CD4-positive, alpha-beta T cell (primary cell): Measurements from ENCODE around the gene HLA-DOA. TPM values are rescaled to one million over a fixed set of nuclear protein-coding genes. Genes with fewer than 3 reads are reported as not detected.

ENCODE experiments used
- ATAC-seq: fragments of 200-7000 bp; cut with Tn5 transposase; one replicate; pipeline ENCODE4 v1.10.0; 2022; ENCODE audit warnings: mild to moderate bottlenecking; ENCODE audit not compliant: poor library complexity
- CTCF ChIA-PET: fragments of 350-600 bp; sonication (Branson Sonifier 250); formaldehyde crosslinking; loops from one replicate; lab custom pipeline; 2021; ENCODE audit warnings: antibody characterized with exemption, inconsistent platforms; lab: Charles Lee
- POLR2A ChIA-PET: fragments of 350-600 bp; sonication (Branson Sonifier 250); formaldehyde crosslinking; loops from one replicate; lab custom pipeline; 2021; ENCODE audit warnings: antibody characterized with exemption, inconsistent platforms; lab: Charles Lee
- DNase-seq, 14 experiments: peaks; one replicate each; pipeline ENCODE4 v3.0.0-alpha.2; 2013 to 2020; ENCODE audit warnings: mixed read lengths in 2 of 14
- H3K27ac ChIP-seq, 2 donors: one replicate each; pipeline versions ENCODE4 v1.5.1 to v1.7.0; 2013; ENCODE audit warnings: low read length in 2 of 2, low read depth in 1 of 2, mild to moderate bottlenecking in 1 of 2
- H3K27me3 ChIP-seq, 2 experiments: 1 replicate in 1 of 2; 2 replicates in 1 of 2; pipeline versions ENCODE4 v1.6.1 to v1.7.0; 2013; ENCODE audit warnings: low read length in 2 of 2, control low read depth in 1 of 2, mild to moderate bottlenecking in 1 of 2, moderate library complexity in 1 of 2; ENCODE audit not compliant: insufficient read depth in 2 of 2, control insufficient read depth in 1 of 2
- H3K36me3 ChIP-seq: one replicate; pipeline ENCODE4 v1.6.1; 2013; ENCODE audit warnings: low read length, control low read depth; ENCODE audit not compliant: insufficient read depth
- H3K4me1 ChIP-seq: one replicate; pipeline ENCODE4 v1.6.1; 2013; ENCODE audit warnings: low read length, control low read depth; ENCODE audit not compliant: insufficient read depth
- H3K4me3 ChIP-seq: one replicate; pipeline ENCODE4 v1.5.1; 2013; ENCODE audit warnings: mild to moderate bottlenecking, low read length, moderate library complexity
- H3K9me3 ChIP-seq, 2 experiments: 1 replicate in 1 of 2; 2 replicates in 1 of 2; pipeline versions ENCODE4 v1.6.1 to v1.7.0; 2013; ENCODE audit warnings: low read length in 2 of 2, mild to moderate bottlenecking in 2 of 2, control low read depth in 1 of 2, moderate library complexity in 1 of 2; ENCODE audit not compliant: control insufficient read depth in 1 of 2, insufficient read depth in 1 of 2
- H3K27ac Mint-ChIP-seq: one replicate; pipeline ENCODE4 v1.8.0; 2020; ENCODE audit warnings: mixed read lengths
- H3K27me3 Mint-ChIP-seq: one replicate; pipeline ENCODE4 v1.8.0; 2021; ENCODE audit warnings: mixed read lengths
- H3K36me3 Mint-ChIP-seq: one replicate; pipeline ENCODE4 v1.8.0; 2021; ENCODE audit warnings: low read depth, mixed read lengths
- H3K4me1 Mint-ChIP-seq: one replicate; pipeline ENCODE4 v1.8.0; 2021; ENCODE audit warnings: low read depth, mixed read lengths
- H3K4me3 Mint-ChIP-seq: one replicate; pipeline ENCODE4 v1.8.0; 2020; ENCODE audit warnings: mild to moderate bottlenecking, mixed read lengths
- H3K9me3 Mint-ChIP-seq: one replicate; pipeline ENCODE4 v1.8.0; 2020; ENCODE audit warnings: mixed read lengths
- intact Hi-C, 2 experiments: fragments of 100-400 bp; cut with DNase I in 1 of 2; cut with micrococcal nuclease in 1 of 2; formaldehyde crosslinking; loops; one replicate each; pipeline versions ENCODE4 v1.15.1 to v1.9.0; 2023 to 2025; cut with DNase I, micrococcal nuclease
- total RNA-seq, 174 experiments: library from RNA in 2 of 174; stranded (reverse) in 2 of 174; gene quantifications; one replicate each; pipeline ENCODE4 v1.2.3 and lab custom pipeline; 2021 to 2026
- TF ChIP-seq, protein P1 (sequence below): fragments of 200-600 bp; IDR thresholded peaks from one replicate; pipeline ENCODE4 v1.8.0; 2022; ENCODE audit warnings: antibody characterized with exemption, mild to moderate bottlenecking

HLA-DOA gene
- total RNA-seq, 2 experiments from 2014 or later = 5.9 to 6.1 TPM

GRCh38 chr6:33021917-33022316 is 12.5 kb upstream of the HLA-DOA start:
- no peaks in the 10 kb centered on the region for H3K36me3 Mint-ChIP-seq
- H3K4me3 Mint-ChIP-seq = no peak overlapping the region
- Histone ChIP-seq H3K9me3 (no peaks in the 10 kb centered on the region), H3K4me1 (peaks cover 18% of the 10 kb centered on the region), H3K27ac (no peak overlapping the region), H3K27me3 (no peaks in the 10 kb centered on the region), H3K4me3 (no peak overlapping the region), H3K36me3 (no peaks in the 10 kb centered on the region)
- no peaks in the 10 kb centered on the region for H3K27me3 Mint-ChIP-seq
- H3K4me1 Mint-ChIP-seq = peaks cover 31% of the 10 kb centered on the region
- intact Hi-C loops = no loop called here
- TF ChIP-seq, protein P1, sequence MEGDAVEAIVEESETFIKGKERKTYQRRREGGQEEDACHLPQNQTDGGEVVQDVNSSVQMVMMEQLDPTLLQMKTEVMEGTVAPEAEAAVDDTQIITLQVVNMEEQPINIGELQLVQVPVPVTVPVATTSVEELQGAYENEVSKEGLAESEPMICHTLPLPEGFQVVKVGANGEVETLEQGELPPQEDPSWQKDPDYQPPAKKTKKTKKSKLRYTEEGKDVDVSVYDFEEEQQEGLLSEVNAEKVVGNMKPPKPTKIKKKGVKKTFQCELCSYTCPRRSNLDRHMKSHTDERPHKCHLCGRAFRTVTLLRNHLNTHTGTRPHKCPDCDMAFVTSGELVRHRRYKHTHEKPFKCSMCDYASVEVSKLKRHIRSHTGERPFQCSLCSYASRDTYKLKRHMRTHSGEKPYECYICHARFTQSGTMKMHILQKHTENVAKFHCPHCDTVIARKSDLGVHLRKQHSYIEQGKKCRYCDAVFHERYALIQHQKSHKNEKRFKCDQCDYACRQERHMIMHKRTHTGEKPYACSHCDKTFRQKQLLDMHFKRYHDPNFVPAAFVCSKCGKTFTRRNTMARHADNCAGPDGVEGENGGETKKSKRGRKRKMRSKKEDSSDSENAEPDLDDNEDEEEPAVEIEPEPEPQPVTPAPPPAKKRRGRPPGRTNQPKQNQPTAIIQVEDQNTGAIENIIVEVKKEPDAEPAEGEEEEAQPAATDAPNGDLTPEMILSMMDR = no peak
- ATAC-seq (no peak), DNase-seq (no peak)
- CTCF ChIA-PET = no interaction called here
- POLR2A ChIA-PET = no interaction called here
- no peak overlapping the region for H3K27ac Mint-ChIP-seq
- no peaks in the 10 kb centered on the region for H3K9me3 Mint-ChIP-seq

- CTCF ChIA-PET = interaction anchor here (0.7 kb wide), 1 partner anchor 229 kb away, joined by 3 read pairs; no protein-coding TSS in a partner anchor
- Histone ChIP-seq H3K27me3 (peaks cover under 1 to 3% of the 10 kb centered on the region in 2 experiments), H3K4me3 (no peak overlapping the region), H3K27ac (peak overlapping the region in 1 of 2 donors; percentile 19), H3K36me3 (no peaks in the 10 kb centered on the region), H3K4me1 (peaks cover 21% of the 10 kb centered on the region), H3K9me3 (no peaks in the 10 kb centered on the region)
- POLR2A ChIA-PET = interaction anchor here (0.9 to 2.4 kb wide), 6 partner anchors 46 to 230 kb away, joined by 3 to 14 read pairs (median 6); partner anchors contain the start of genes HLA-DPA1 and HLA-DPB1
- ATAC-seq = no peak
- Mint-ChIP-seq H3K9me3 (no peaks in the 10 kb centered on the region), H3K27ac (peak overlapping the region; percentile 70), H3K27me3 (peaks cover 5% of the 10 kb centered on the region), H3K4me3 (peak overlapping the region; percentile 87), H3K4me1 (peaks cover 36% of the 10 kb centered on the region), H3K36me3 (no peaks in the 10 kb centered on the region)
- intact Hi-C loops = no loop called here
- TF ChIP-seq, protein P1 = no peak
- DNase-seq = no peak
Measured at GRCh38 chr6:33019372-33019771, 10.0 kb upstream of the HLA-DOA start.

- CTCF ChIA-PET = interaction anchor here (1.1 kb wide), 1 partner anchor 229 kb away, joined by 3 read pairs; no protein-coding TSS in a partner anchor
- H3K4me1 Mint-ChIP-seq = peaks cover 36% of the 10 kb centered on the region
Measured at GRCh38 chr6:33018904-33019303, 9.5 kb upstream of the HLA-DOA start.

More at GRCh38 chr6:33018904-33019303, 9.5 kb upstream of the HLA-DOA start:
- Mint-ChIP-seq H3K27ac (peak overlapping the region; percentile 70), H3K4me3 (peak overlapping the region; percentile 87), H3K27me3 (peaks cover 5% of the 10 kb centered on the region), H3K36me3 (no peaks in the 10 kb centered on the region), H3K9me3 (no peaks in the 10 kb centered on the region)
- ATAC-seq = peak; percentile 81
- no peaks in the 10 kb centered on the region for H3K36me3 ChIP-seq
- peak in 7 of 14 experiments; percentile 9 to 75 (median 26) for DNase-seq
- peaks cover 3 to 5% of the 10 kb centered on the region in 2 experiments for H3K27me3 ChIP-seq
- H3K27ac ChIP-seq = no peak overlapping the region
- H3K4me3 ChIP-seq = peak overlapping the region; percentile 30
- POLR2A ChIA-PET = interaction anchor here (0.9 to 2.4 kb wide), 6 partner anchors 45 to 230 kb away, joined by 3 to 14 read pairs (median 6); partner anchors contain the start of genes HLA-DPA1 and HLA-DPB1
- intact Hi-C loops = no loop called here
- TF ChIP-seq, protein P1 = no peak
- H3K9me3 ChIP-seq = no peaks in the 10 kb centered on the region
- peaks cover 21% of the 10 kb centered on the region for H3K4me1 ChIP-seq
